Esophagus muscularis mucosa (tissue), 4 donors: ENCODE data around the gene MAPK8IP3. TPM values are rescaled to one million over a fixed set of nuclear protein-coding genes. Genes with fewer than 3 reads are reported as not detected.

Source experiments
- DNase-seq: peaks from one replicate; pipeline ENCODE4 v3.0.0-alpha.2; 2017; ENCODE audit errors: extremely low spot score
- H3K27ac ChIP-seq, 4 donors: fragments of 200-600 bp; sonication (generic); replicated peaks in 1 of 4; 1 replicate in 3 of 4; 2 replicates in 1 of 4; pipeline ENCODE4 v1.5.1; 2016 to 2019; ENCODE audit warnings: mild to moderate bottlenecking in 1 of 4
- H3K27me3 ChIP-seq, 4 donors: fragments of 200-600 bp; sonication (generic); one replicate each; pipeline versions ENCODE4 v1.5.1 to v1.6.0; 2016 to 2019
- H3K36me3 ChIP-seq, 4 donors: fragments of 200-600 bp; sonication (generic); one replicate each; pipeline ENCODE4 v1.5.1; 2016 to 2019
- H3K4me1 ChIP-seq, 4 donors: fragments of 200-600 bp; sonication (generic); one replicate each; pipeline ENCODE4 v1.5.1; 2016 to 2019
- H3K4me3 ChIP-seq, 4 donors: fragments of 200-600 bp; sonication (generic); 1 replicate in 2 of 4; 2 replicates in 2 of 4; pipeline ENCODE4 v1.5.1; 2016 to 2019; ENCODE audit warnings: mild to moderate bottlenecking in 4 of 4, moderate library complexity in 1 of 4
- H3K9me3 ChIP-seq, 4 donors: fragments of 200-600 bp; sonication (generic); 1 replicate in 3 of 4; 2 replicates in 1 of 4; pipeline ENCODE4 v1.5.1; 2016 to 2019
- EP300 ChIP-seq: sonication (generic); formaldehyde crosslinking; IDR thresholded peaks from one replicate; pipeline ENCODE4 v1.6.1; 2017; ENCODE audit warnings: antibody characterized with exemption
- POLR2A ChIP-seq: fragments of 450-650 bp; IDR thresholded peaks from one replicate; pipeline ENCODE4 v1.6.1; 2017; ENCODE audit warnings: antibody characterized with exemption, moderate library complexity, mild to moderate bottlenecking, low read depth
- POLR2AphosphoS5 ChIP-seq, 2 donors: sonication (generic); formaldehyde crosslinking; IDR thresholded peaks; one replicate each; pipeline ENCODE4 v1.6.1; 2017; ENCODE audit warnings: antibody characterized with exemption in 2 of 2
- WGBS: methylation state at CpG from one replicate; pipeline ENCODE4 v1.1.5; 2018; 5-methylcytosine and 5-hydroxymethylcytosine counted together
- intact Hi-C: fragments of 100-400 bp; cut with DNase I; formaldehyde crosslinking; loops from one replicate; pipeline ENCODE4 v1.15.1; 2023
- total RNA-seq, 4 donors: library from RNA; depleted of rRNA; stranded (reverse); fragments of >200 nt; gene quantifications; one replicate each; pipeline versions ENCODE4 v1.1.0 to v1.2.1, GENCODE V29; 2016
- TF ChIP-seq, protein P1 (sequence below), 3 experiments: fragments of 200-600 bp in 2 of 3; fragments of 450-650 bp in 1 of 3; sonication (generic) in 2 of 3; IDR thresholded peaks; one replicate each; pipeline ENCODE4 v1.5.1; 2017 to 2019; ENCODE audit warnings: antibody characterized with exemption in 3 of 3, mild to moderate bottlenecking in 2 of 3, moderate library complexity in 1 of 3

Gene MAPK8IP3
- total RNA-seq, 4 donors from 2014 or later: 21.5 to 36.2 (median 28.5) TPM

DNA sequence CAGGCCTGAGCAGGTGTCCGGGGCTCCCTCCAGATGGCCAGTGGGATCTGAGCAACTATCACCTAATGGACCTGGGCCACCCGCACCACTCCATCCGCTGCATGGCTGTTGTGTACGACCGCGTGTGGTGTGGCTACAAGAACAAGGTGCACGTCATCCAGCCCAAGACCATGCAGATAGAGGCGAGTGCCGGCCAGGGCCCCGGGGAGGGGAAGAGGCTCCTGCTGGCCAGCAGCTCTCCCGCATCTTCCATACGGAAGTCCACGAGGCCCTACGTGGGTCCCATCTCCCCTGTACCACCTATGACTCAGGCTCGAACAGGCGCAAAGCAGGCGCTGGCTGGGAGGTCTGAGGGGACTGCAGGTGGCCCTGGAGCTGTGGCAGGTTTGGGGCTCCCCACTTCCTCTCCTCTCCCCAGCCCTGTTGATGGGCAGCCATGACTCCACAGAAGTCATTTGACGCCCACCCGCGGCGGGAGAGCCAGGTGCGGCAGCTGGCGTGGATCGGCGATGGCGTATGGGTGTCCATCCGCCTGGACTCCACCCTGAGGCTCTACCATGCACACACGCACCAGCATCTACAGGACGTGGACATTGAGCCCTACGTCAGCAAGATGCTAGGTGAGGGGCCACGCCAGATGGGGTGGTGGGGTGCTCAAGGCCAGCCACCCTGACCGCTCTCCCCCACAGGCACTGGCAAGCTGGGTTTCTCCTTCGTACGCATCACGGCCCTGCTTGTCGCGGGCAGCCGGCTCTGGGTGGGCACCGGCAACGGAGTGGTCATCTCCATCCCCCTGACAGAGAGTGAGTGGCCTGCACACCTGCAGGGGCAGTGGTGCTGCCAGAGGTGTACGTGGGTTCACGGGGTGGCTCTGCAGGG is 61.4 kb downstream of the MAPK8IP3 start:
- Histone ChIP-seq H3K27ac (no peak overlapping the region), H3K4me1 (peaks cover 20 to 45% (median 39%) of the 10 kb centered on the region in 4 donors), H3K9me3 (no peaks in the 10 kb centered on the region), H3K4me3 (no peak overlapping the region), H3K36me3 (peaks cover 44 to 76% (median 75%) of the 10 kb centered on the region in 4 donors), H3K27me3 (no peaks in the 10 kb centered on the region)
- intact Hi-C loops: no loop called here
- DNase-seq: no peak
- TF ChIP-seq, protein P1, sequence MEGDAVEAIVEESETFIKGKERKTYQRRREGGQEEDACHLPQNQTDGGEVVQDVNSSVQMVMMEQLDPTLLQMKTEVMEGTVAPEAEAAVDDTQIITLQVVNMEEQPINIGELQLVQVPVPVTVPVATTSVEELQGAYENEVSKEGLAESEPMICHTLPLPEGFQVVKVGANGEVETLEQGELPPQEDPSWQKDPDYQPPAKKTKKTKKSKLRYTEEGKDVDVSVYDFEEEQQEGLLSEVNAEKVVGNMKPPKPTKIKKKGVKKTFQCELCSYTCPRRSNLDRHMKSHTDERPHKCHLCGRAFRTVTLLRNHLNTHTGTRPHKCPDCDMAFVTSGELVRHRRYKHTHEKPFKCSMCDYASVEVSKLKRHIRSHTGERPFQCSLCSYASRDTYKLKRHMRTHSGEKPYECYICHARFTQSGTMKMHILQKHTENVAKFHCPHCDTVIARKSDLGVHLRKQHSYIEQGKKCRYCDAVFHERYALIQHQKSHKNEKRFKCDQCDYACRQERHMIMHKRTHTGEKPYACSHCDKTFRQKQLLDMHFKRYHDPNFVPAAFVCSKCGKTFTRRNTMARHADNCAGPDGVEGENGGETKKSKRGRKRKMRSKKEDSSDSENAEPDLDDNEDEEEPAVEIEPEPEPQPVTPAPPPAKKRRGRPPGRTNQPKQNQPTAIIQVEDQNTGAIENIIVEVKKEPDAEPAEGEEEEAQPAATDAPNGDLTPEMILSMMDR (IDR thresholded peaks at IDR 0.05): no peak
- TF ChIP-seq EP300: no peak
- WGBS: 91% methylated on average over 31 of the region's 42 CpGs

DNA sequence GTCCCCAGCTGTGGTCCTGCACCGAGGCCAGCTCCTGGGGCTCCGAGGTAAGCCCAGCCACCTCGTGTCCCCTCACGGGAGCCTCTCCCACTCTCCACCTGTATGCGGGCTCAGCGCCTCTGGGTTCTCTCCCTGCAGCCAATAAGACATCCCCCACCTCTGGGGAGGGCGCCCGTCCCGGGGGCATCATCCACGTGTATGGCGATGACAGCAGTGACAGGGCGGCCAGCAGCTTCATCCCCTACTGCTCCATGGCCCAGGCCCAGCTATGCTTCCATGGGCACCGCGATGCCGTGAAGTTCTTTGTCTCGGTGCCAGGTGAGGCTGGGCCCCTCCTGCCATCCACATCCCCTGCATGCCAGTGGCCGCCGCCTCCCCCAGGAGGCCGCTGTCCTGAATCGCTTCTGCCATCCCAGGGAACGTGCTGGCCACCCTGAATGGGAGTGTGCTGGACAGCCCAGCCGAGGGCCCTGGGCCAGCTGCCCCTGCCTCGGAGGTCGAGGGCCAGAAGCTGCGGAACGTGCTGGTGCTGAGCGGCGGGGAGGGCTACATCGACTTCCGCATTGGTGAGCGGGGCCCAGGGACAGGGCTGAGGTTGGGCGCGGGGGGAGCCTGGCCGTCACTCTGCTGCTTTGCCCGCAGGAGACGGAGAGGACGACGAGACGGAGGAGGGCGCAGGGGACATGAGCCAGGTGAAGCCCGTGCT is 62.2 kb downstream of the MAPK8IP3 start:
- TF ChIP-seq, protein P1 (IDR thresholded peaks at IDR 0.05): no peak
- no peak for TF ChIP-seq POLR2A
- TF ChIP-seq EP300: no peak
- no peaks in the 10 kb centered on the region for H3K27me3 ChIP-seq
- no peak overlapping the region for H3K4me3 ChIP-seq
- H3K27ac ChIP-seq: peak overlapping the region in 1 of 4 donors; percentile 91
- H3K9me3 ChIP-seq: no peaks in the 10 kb centered on the region
- DNase-seq: no peak
- H3K36me3 ChIP-seq: peaks cover 38 to 68% (median 67%) of the 10 kb centered on the region in 4 donors
- intact Hi-C loops: no loop called here
- WGBS: 88% methylated on average over 32 of the region's 41 CpGs
- peaks cover 21 to 45% (median 40%) of the 10 kb centered on the region in 4 donors for H3K4me1 ChIP-seq

DNA sequence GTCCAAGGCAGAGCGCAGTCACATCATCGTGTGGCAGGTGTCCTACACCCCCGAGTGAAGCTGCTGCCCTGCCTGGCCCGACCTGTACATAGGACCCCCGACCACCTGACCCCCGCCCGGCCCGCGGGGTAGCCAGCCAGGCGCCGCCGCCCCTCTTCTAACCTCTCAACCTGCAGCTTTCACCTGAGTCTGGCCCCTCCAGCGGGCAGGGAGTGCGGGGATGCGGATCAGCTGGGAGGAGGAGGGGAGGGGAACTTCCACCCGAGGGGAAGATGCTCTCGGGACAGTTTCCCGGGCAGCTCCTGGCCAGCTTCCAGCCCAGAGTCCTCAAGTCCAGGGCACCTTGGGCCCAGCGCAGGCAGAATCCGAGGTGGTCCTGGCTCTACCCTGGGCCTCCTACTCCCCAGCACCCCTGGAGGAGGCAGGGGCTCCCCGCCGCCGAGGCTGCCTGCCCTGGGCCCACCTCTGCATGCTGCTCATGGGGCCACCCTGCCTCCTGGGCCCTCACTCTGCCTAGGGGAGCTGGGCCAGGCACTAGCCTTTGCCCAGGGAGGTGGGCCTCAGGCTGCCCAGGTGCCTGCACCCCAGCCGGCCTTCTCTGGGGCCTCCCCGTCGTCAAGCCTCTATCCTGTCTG is 62.9 kb downstream of the MAPK8IP3 start:
- peaks cover 23 to 47% (median 42%) of the 10 kb centered on the region in 4 donors for H3K4me1 ChIP-seq
- 78% methylated on average over 25 of the region's 26 CpGs for WGBS
- H3K27ac ChIP-seq: peak overlapping the region; percentile 87 to 95 (median 90)
- H3K36me3 ChIP-seq: peaks cover 38 to 61% (median 60%) of the 10 kb centered on the region in 4 donors
- no peaks in the 10 kb centered on the region for H3K27me3 ChIP-seq
- TF ChIP-seq POLR2AphosphoS5 (IDR thresholded peaks at IDR 0.05) (no peak), POLR2A (no peak), EP300 (no peak)
- TF ChIP-seq, protein P1 (IDR thresholded peaks at IDR 0.05): no peak
- intact Hi-C loops: no loop called here
- no peaks in the 10 kb centered on the region for H3K9me3 ChIP-seq
- H3K4me3 ChIP-seq: no peak overlapping the region
- no peak for DNase-seq

DNA sequence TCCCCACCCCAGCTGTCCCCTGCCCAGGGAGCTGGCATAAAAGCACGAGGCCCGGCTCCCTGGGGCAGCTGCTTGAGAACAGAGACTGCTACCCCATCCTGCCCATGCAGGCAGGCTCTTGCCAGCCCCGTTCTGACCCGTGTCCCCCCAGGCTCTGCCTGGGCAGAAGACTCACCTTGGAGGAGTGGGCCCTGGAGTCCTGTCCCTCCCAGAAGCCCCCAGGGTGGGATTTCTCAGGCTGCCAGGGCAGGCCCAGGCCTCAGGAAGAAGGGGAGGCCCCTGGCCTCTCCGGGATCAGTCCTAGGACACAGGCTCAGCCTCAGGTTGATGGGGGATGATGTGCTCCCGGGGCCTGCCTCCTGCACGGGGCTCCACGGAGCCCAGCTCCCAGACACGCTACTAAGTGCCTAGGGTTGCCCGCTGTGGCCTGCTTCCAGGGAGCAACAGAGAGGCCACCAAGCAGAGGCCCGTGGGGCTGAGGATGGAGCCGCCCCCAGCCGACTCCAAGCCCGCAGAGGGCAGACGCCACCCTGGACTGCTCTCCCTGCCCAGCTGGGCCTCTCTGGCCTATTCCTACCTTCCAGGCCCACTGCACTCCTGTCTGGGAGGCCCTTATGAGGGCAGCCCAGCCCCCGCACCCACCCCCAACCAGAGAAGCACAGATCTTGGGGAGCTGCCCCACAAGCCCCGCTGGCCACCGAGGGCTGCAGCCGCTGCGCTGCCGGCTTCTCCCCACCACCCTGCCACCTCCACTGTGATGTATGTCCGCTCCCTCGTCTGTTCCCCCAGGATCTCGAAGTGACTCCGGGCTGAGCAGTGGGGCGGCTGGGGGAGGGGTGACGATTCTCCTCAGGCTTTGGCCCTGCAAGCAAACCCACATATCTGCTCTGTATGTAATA is 63.7 kb downstream of the MAPK8IP3 start:
- WGBS: 52% methylated on average over 7 of the region's 27 CpGs
- DNase-seq: no peak
- Histone ChIP-seq H3K9me3 (no peaks in the 10 kb centered on the region), H3K36me3 (peaks cover 38 to 53% (median 52%) of the 10 kb centered on the region in 4 donors), H3K27ac (peak overlapping the region; percentile 87 to 95 (median 90)), H3K4me1 (peaks cover 31 to 50% (median 47%) of the 10 kb centered on the region in 4 donors), H3K4me3 (peak overlapping the region; percentile 72 to 100 (median 88)), H3K27me3 (no peaks in the 10 kb centered on the region)
- intact Hi-C loops: loop anchor here (5.0 kb wide), 2 partner anchors 62 to 157 kb away; partner anchors contain the start of genes CRAMP1, IFT140 and MAPK8IP3
- TF ChIP-seq, protein P1 (IDR thresholded peaks at IDR 0.05): no peak
- TF ChIP-seq POLR2A (no peak), EP300 (no peak), POLR2AphosphoS5 (IDR thresholded peaks at IDR 0.05) (no peak)
